Karpas-422 (cell line): Measurements from ENCODE around the gene STK24. TPM values are rescaled to one million over a fixed set of nuclear protein-coding genes. Genes with fewer than 3 reads are reported as not detected.

Experiments used
- DNase-seq: peaks from one replicate; pipeline ENCODE4 v3.0.0-alpha.2; 2015
- H2AFZ ChIP-seq: fragments of 200-600 bp; sonication (generic); 2 replicates; pipeline ENCODE4 v1.6.1; 2014; ENCODE audit warnings: antibody characterized with exemption, low read length, mixed read lengths
- H3K27ac ChIP-seq: fragments of 200-600 bp; sonication (generic); 2 replicates; pipeline ENCODE4 v1.5.1; 2014; ENCODE audit warnings: mild to moderate bottlenecking, low read length, moderate library complexity
- H3K27me3 ChIP-seq: fragments of 200-600 bp; sonication (generic); 2 replicates; pipeline ENCODE4 v1.6.1; 2014; ENCODE audit warnings: low read length, mixed read lengths
- H3K36me3 ChIP-seq: fragments of 200-600 bp; sonication (generic); 2 replicates; pipeline ENCODE4 v1.6.1; 2014; ENCODE audit warnings: low read length, mixed read lengths; ENCODE audit not compliant: insufficient read depth
- H3K4me1 ChIP-seq: fragments of 200-600 bp; sonication (generic); 2 replicates; pipeline ENCODE4 v1.6.1; 2014; ENCODE audit warnings: mild to moderate bottlenecking, low read length, mixed read lengths
- H3K4me2 ChIP-seq: fragments of 200-600 bp; sonication (generic); 2 replicates; pipeline ENCODE4 v1.6.1; 2014; ENCODE audit warnings: low read length, low read depth, mild to moderate bottlenecking; ENCODE audit not compliant: poor library complexity, severe bottlenecking
- H3K4me3 ChIP-seq: fragments of 200-600 bp; sonication (generic); 2 replicates; pipeline ENCODE4 v1.5.1; 2014; ENCODE audit warnings: mild to moderate bottlenecking, antibody characterized with exemption, low read length, mixed read lengths
- H3K79me2 ChIP-seq: fragments of 200-600 bp; sonication (generic); 2 replicates; pipeline ENCODE4 v1.6.1; 2014; ENCODE audit warnings: mild to moderate bottlenecking, low read length, mixed read lengths
- H3K9ac ChIP-seq: fragments of 200-600 bp; sonication (generic); 2 replicates; pipeline ENCODE4 v1.6.0; 2014; ENCODE audit warnings: low read length
- H3K9me2 ChIP-seq: fragments of 200-600 bp; sonication (generic), shearing (Covaris generic); replicated peaks from 2 replicates; pipeline ENCODE4 v1.6.0; 2014; ENCODE audit warnings: mild to moderate bottlenecking, low read length, moderate library complexity; ENCODE audit not compliant: insufficient read depth
- H3K9me3 ChIP-seq: fragments of 300-700, 200-600 bp; sonication (generic); 2 replicates; pipeline ENCODE4 v1.6.1; 2014; ENCODE audit warnings: low read length, mixed read lengths
- H4K20me1 ChIP-seq: fragments of 200-600 bp; sonication (generic); 2 replicates; pipeline ENCODE4 v1.6.1; 2014; ENCODE audit warnings: mild to moderate bottlenecking, antibody characterized with exemption, low read length, low read depth; ENCODE audit not compliant: insufficient read depth
- total RNA-seq: library from RNA; depleted of rRNA; stranded (reverse); fragments of >200 nt; shearing (Covaris generic); gene quantifications from 2 replicates; pipeline ENCODE4 v1.2.3, GENCODE V29; 2014; ENCODE audit warnings: low replicate concordance

Gene STK24
- total RNA-seq, 1 experiment from 2014 or later, result 107 TPM

DNA sequence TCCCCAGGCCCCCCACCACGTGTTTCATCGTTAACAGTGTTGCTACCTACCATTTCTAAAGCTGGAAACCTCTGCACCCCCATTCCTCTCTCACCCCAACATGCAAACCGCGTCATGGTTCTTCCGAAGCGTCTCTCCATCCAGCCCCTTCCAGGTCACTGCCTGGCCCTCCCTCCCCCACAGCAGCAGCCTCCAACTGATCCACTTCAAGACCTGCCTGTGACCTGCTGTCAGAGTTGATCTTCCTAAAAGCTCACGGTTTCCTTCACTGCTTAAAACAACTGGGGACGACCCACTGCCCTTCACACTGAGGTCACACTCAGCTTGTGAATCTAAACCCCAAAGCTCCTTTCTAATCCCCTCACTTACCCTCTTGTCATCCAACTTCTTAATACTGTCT is 47.7 kb downstream of the STK24 start:
- H3K4me3 ChIP-seq, result no peak overlapping the region
- no peak overlapping the region for H3K9ac ChIP-seq
- H3K9me3 ChIP-seq, result no peaks in the 10 kb centered on the region
- H3K4me2 ChIP-seq, result no peak overlapping the region
- no peak overlapping the region for H3K27ac ChIP-seq
- no peaks in the 10 kb centered on the region for H3K36me3 ChIP-seq
- peaks cover 23% of the 10 kb centered on the region for H3K4me1 ChIP-seq
- no peak for DNase-seq
- peaks cover 100% of the 10 kb centered on the region for H3K79me2 ChIP-seq
- no peaks in the 10 kb centered on the region for H3K27me3 ChIP-seq
- no peak overlapping the region for H2AFZ ChIP-seq
- H3K9me2 ChIP-seq, result no peaks in the 10 kb centered on the region
- peaks cover 66% of the 10 kb centered on the region for H4K20me1 ChIP-seq

DNA sequence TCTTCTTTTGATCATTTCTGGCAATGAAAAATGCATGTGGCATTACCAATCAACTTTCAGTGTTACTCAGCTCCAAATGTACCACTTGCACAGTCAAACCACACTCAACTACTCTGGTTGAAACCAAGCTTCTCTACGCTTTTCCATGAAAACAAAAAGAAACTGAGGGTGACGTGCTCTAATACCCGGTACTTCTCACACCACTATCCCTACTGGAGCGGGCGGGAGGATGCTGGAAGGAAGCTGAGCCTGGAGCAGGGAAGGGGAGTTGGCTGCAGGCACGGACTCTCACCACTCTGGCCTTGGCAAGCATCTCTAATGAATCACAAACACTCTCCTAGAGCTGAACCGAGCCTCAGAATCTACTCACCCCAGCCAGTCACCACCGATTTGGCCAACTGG is 48.2 kb downstream of the STK24 start:
- DNase-seq, result no peak
- Histone ChIP-seq H3K9me2 (no peaks in the 10 kb centered on the region), H3K9ac (no peak overlapping the region), H3K27me3 (no peaks in the 10 kb centered on the region), H3K4me3 (no peak overlapping the region), H3K79me2 (peaks cover 100% of the 10 kb centered on the region), H4K20me1 (peaks cover 66% of the 10 kb centered on the region), H2AFZ (no peak overlapping the region), H3K9me3 (no peaks in the 10 kb centered on the region), H3K36me3 (no peaks in the 10 kb centered on the region), H3K4me2 (no peak overlapping the region), H3K4me1 (peaks cover 28% of the 10 kb centered on the region), H3K27ac (no peak overlapping the region)

DNA sequence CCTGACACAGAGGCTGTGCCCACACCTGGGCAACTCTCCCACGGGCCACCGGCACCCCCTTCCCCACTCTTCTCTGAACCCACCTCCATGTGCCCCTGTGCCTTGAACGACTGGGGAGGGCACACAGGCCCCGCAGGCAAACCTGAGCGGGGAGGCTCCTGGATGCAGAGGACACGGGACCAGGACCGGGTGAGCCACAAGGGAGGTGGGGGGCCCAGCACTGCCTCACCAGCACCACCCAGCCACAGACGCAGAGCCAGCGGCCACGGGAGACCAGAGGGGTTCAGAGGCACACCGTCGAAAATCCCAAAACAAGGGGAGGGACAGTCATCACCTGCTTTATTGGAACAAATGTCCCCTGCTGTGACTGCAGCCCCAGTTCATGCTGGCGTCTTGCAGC is 49.4 kb downstream of the STK24 start:
- Histone ChIP-seq H2AFZ (no peak overlapping the region), H3K27me3 (no peaks in the 10 kb centered on the region), H4K20me1 (peaks cover 69% of the 10 kb centered on the region), H3K36me3 (no peaks in the 10 kb centered on the region), H3K9me2 (no peaks in the 10 kb centered on the region), H3K79me2 (peaks cover 100% of the 10 kb centered on the region), H3K27ac (no peak overlapping the region), H3K4me3 (no peak overlapping the region), H3K4me1 (peaks cover 28% of the 10 kb centered on the region), H3K9ac (no peak overlapping the region), H3K9me3 (no peaks in the 10 kb centered on the region), H3K4me2 (no peak overlapping the region)
- no peak for DNase-seq

DNA sequence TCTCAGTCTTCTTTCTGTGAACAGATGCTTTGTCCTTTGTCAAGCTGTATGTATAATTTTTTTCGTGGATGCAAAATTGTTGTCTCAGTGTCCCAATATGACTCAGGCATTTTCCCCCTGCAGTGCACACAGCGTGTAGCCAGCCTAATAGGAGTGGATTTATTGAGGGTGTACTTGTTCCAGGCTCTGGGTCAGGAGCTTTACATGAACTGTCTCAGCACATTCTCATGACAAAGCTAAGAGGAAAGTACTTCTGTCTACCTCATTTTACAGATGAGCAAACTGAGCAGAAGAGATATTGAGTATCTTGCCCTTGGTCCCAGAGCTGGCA is 50.8 kb downstream of the STK24 start:
- Histone ChIP-seq H3K4me1 (peaks cover 28% of the 10 kb centered on the region), H3K4me3 (no peak overlapping the region), H3K36me3 (no peaks in the 10 kb centered on the region), H2AFZ (no peak overlapping the region), H4K20me1 (peaks cover 65% of the 10 kb centered on the region), H3K9ac (no peak overlapping the region), H3K4me2 (no peak overlapping the region), H3K9me2 (no peaks in the 10 kb centered on the region), H3K27ac (no peak overlapping the region), H3K79me2 (peaks cover 100% of the 10 kb centered on the region), H3K9me3 (no peaks in the 10 kb centered on the region), H3K27me3 (no peaks in the 10 kb centered on the region)
- DNase-seq, result no peak

DNA sequence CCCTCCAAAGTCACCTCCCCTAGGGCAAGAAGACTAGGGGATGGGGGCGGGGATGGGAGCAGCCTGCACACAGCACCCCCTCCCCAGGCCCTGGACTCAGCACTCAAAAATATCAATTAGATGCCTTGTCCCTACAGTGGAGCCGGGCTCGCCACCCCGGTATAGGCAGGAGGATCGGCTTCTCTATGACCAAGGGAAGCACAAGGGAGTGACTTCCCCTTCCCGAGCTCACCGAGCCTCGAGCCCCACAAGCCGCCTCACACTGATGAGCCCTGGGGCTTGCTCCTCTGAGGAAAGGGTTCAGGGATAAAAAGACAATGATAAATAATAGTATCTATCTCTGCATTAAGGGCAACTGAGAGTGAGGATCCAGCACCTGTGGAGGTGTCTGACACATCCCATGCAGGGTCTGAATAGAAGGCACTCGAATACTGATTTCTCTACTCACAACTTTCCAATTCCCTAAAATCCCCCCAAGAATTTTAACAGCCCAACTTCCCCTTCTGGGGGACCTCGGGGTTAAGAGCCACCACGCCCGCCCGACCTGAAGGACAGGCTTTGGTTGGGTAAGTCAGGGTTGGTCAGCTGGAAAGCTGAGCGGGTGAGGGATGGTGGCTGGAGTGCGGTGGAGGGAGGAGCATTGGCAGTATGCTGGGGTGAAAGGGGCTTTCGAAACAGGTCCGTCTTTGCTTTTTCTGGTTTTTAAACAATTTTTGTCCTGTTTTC is 51.3 kb downstream of the STK24 start:
- Histone ChIP-seq H3K4me2 (no peak overlapping the region), H4K20me1 (peaks cover 65% of the 10 kb centered on the region), H3K9ac (no peak overlapping the region), H3K9me2 (no peaks in the 10 kb centered on the region), H2AFZ (no peak overlapping the region), H3K27me3 (no peaks in the 10 kb centered on the region), H3K4me1 (peaks cover 28% of the 10 kb centered on the region), H3K36me3 (no peaks in the 10 kb centered on the region), H3K9me3 (no peaks in the 10 kb centered on the region), H3K4me3 (no peak overlapping the region), H3K27ac (no peak overlapping the region), H3K79me2 (peaks cover 100% of the 10 kb centered on the region)
- no peak for DNase-seq

DNA sequence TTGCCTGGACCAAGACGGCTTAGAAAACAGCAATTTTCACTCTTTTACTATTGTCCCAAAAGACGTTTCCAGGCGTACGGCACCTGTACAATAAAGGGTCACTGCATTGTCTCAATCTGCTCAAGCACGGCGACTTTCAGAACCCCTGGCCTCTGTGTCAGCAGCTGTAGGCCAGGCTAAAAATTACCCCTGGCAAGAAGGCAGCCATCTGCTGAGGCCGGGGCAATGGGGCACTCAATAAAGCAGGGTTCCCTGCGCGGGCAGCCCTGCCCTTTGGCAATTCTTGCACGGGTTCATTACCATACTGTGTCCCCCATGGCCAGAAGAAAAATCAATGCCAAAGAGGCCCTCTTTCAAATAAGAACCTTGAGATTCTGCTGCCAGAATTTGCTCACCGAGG is 52.1 kb downstream of the STK24 start:
- Histone ChIP-seq H3K4me3 (no peak overlapping the region), H3K9me2 (no peaks in the 10 kb centered on the region), H2AFZ (no peak overlapping the region), H3K9me3 (no peaks in the 10 kb centered on the region), H3K4me2 (no peak overlapping the region), H3K27me3 (no peaks in the 10 kb centered on the region), H3K9ac (no peak overlapping the region), H3K4me1 (peaks cover 28% of the 10 kb centered on the region), H3K36me3 (no peaks in the 10 kb centered on the region), H3K79me2 (peaks cover 100% of the 10 kb centered on the region), H4K20me1 (peaks cover 65% of the 10 kb centered on the region), H3K27ac (no peak overlapping the region)
- no peak for DNase-seq

DNA sequence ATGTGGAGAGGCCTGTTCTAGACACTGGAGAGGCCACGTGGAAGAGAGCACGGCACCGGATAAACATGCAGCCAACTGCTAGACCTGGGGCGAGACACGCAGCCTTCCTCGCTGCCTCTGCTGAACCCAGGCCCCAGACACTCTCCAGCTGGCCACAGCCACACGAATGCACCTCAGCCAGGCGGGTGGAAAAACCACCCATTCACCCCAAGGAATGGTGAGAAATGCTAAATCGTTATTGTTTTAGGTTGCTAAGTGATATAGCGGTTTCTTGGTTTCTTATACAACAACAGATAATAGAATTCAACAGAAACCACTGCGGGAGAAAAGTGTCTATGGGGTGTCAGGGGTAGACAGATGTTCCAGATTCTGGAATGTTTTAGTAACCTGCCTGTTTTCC is 52.5 kb downstream of the STK24 start:
- Histone ChIP-seq H3K79me2 (peaks cover 100% of the 10 kb centered on the region), H3K9ac (no peak overlapping the region), H2AFZ (no peak overlapping the region), H3K4me1 (peaks cover 30% of the 10 kb centered on the region), H3K27ac (no peak overlapping the region), H3K36me3 (0 out of 2 replicates have a peak, but pooled peaks cover 4% of the 10 kb centered on the region), H3K27me3 (no peaks in the 10 kb centered on the region), H3K9me2 (no peaks in the 10 kb centered on the region), H3K4me2 (no peak overlapping the region), H4K20me1 (peaks cover 69% of the 10 kb centered on the region), H3K4me3 (no peak overlapping the region), H3K9me3 (no peaks in the 10 kb centered on the region)
- DNase-seq, result no peak

DNA sequence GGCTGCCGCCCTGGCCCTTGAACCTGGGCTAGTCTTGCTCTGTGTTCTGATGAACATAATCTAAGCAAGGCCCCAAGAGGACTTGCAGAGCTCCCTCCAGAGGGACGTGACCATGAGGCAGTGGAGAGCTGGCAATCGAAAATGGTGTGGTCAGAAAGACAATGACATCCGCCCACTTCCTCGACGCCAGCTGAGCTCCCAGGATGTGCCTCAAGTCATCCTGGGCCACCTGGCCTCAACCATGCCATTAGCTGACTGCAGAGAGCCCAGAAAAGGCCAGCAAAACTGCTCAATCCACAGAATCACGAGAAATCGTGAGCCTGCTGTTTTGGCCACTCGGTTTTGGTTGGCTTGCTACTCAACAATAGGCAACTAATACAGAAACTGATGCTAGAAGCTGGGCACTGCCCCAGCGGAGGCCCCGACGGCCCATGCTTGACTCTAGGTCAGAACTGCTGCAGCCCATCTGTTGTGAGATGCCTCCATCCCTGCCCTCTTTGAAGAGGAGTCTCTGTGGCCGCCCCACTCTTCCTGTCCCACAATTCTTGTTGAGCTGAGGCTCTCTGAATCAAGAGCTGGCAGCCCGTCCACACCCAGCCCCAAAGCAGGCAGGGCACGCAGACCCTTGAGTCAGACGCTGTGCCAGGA is 53.3 kb downstream of the STK24 start:
- Histone ChIP-seq H3K9ac (no peak overlapping the region), H3K36me3 (peaks cover 5% of the 10 kb centered on the region; the same call in 1 of the 2 replicates), H3K79me2 (peaks cover 100% of the 10 kb centered on the region), H3K9me2 (no peaks in the 10 kb centered on the region), H3K4me1 (peaks cover 35% of the 10 kb centered on the region), H3K4me3 (no peak overlapping the region), H3K27me3 (no peaks in the 10 kb centered on the region), H3K9me3 (no peaks in the 10 kb centered on the region), H2AFZ (no peak overlapping the region), H4K20me1 (peaks cover 66% of the 10 kb centered on the region), H3K4me2 (no peak overlapping the region), H3K27ac (no peak overlapping the region)
- no peak for DNase-seq
